ENCODE data around the gene ZNF326.

DNA sequence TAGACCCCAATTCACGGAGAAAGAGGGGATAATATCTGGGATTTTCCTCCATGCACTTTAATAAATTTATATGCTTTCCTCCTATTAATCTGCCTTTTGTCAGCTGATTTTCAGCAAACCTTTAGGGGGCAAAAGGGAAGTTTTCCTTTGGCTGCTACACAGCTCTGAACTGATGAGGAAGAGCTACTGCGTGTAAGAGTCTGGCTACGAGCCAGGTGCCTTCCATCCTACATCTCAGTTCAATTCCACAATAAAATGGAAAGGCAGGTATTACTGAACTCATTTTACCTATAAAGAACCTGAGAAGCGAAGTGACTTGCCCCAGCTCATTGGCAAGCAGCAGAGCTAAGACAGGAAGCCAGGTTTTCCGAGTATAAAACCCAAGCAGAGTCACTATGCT lies 28.3 kb upstream of the ZNF326 start:
- TF ChIP-seq, protein P1, sequence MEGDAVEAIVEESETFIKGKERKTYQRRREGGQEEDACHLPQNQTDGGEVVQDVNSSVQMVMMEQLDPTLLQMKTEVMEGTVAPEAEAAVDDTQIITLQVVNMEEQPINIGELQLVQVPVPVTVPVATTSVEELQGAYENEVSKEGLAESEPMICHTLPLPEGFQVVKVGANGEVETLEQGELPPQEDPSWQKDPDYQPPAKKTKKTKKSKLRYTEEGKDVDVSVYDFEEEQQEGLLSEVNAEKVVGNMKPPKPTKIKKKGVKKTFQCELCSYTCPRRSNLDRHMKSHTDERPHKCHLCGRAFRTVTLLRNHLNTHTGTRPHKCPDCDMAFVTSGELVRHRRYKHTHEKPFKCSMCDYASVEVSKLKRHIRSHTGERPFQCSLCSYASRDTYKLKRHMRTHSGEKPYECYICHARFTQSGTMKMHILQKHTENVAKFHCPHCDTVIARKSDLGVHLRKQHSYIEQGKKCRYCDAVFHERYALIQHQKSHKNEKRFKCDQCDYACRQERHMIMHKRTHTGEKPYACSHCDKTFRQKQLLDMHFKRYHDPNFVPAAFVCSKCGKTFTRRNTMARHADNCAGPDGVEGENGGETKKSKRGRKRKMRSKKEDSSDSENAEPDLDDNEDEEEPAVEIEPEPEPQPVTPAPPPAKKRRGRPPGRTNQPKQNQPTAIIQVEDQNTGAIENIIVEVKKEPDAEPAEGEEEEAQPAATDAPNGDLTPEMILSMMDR (IDR thresholded peaks at IDR 0.05) = no peak
- no peak for TF ChIP-seq POLR2A (IDR thresholded peaks at IDR 0.05)
